Activated T-helper 1 cell treated with anti-CD3 and anti-CD28 coated beads, Interleukin-12 subunit alpha, Interleukin-12 subunit beta, Interleukin-2, Interleukin-4 antibody, amounts not matched to agents 30 ng/mL and 10 ng/mL and 1 ng/mL, durations not matched to agents 14 hours and 24 hours and 36 hours (primary cell): Measurements from ENCODE around the gene ADGRF5. TPM values are rescaled to one million over a fixed set of nuclear protein-coding genes. Genes with fewer than 3 reads are reported as not detected.
"Not testable (repeated sequence)": the region's sequence is repeated elsewhere in the genome, so short reads cannot be mapped to it uniquely, and the experiment has no call there.

Experiments used
- DNase-seq: peaks from one replicate; pipeline ENCODE4 v3.0.0; 2021; ENCODE audit warnings: low spot score
- H3K27ac Mint-ChIP-seq: one replicate; pipeline ENCODE4 v1.8.0; 2021; ENCODE audit warnings: mild to moderate bottlenecking, mixed read lengths
- H3K27me3 Mint-ChIP-seq: one replicate; pipeline ENCODE4 v1.8.0; 2022; ENCODE audit warnings: mild to moderate bottlenecking, moderate library complexity, mixed read lengths; ENCODE audit not compliant: insufficient read depth
- H3K36me3 Mint-ChIP-seq: one replicate; pipeline ENCODE4 v1.8.0; 2021; ENCODE audit warnings: low read depth, mixed read lengths
- H3K4me1 Mint-ChIP-seq: one replicate; pipeline ENCODE4 v1.8.0; 2021; ENCODE audit warnings: low read depth, mixed read lengths
- H3K4me3 Mint-ChIP-seq: one replicate; pipeline ENCODE4 v1.8.0; 2021; ENCODE audit warnings: mild to moderate bottlenecking, moderate library complexity, mixed read lengths
- H3K9me3 Mint-ChIP-seq: one replicate; pipeline ENCODE4 v1.8.0; 2021; ENCODE audit warnings: mixed read lengths
- intact Hi-C: fragments of 100-400 bp; cut with micrococcal nuclease; formaldehyde crosslinking; loops from one replicate; pipeline ENCODE4 v1.15.1; 2024
- total RNA-seq: library from RNA; stranded (reverse); gene quantifications from 2 replicates; pipeline ENCODE4 v1.2.3, GENCODE V29; 2022

ADGRF5 gene
- total RNA-seq, 1 donor from 2014 or later, result not detected

DNA sequence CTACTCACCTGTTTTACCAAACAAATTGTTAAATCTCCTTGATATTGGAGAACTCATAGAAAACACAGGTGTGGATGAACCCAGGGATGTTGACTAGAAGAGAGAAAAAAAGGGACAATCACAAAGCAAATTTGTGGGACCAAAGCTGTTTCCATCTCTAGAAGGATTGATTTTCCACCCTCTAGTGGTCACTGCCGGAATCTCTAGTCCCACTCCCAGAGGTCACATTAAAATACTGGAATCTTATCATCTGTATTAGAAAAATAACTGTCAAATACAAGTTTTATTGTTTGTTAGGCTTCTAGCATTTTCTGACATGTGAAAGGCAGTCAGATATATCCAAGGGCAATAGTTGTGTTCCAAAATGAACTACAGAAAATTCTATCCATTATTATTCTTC, 65.8 kb downstream of the ADGRF5 start:
- H3K4me1 Mint-ChIP-seq, H3K9me3 Mint-ChIP-seq, DNase-seq, H3K27ac Mint-ChIP-seq, intact Hi-C loops, H3K4me3 Mint-ChIP-seq, H3K27me3 Mint-ChIP-seq, H3K36me3 Mint-ChIP-seq: not testable (repeated sequence)

DNA sequence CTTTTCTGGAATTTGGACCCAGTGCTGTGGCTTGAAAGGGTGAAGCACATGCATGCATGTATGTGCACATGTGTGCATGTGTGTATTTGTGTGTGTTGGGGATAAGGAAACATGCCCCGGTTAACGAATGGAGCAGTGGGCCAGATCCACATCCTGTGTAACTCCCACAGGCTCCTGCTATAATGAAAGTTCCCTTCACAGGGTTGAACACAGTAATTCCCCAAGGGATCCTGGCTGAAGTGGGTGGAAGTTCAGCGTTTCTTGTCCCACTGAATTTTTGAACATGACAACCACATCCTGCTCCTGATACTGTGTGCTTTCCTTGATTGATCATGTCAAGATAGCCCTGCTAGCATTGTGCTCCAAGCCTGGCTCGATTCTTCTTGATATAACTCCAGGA, 70.2 kb downstream of the ADGRF5 start:
- H3K36me3 Mint-ChIP-seq, DNase-seq, H3K4me3 Mint-ChIP-seq, H3K4me1 Mint-ChIP-seq, intact Hi-C loops, H3K9me3 Mint-ChIP-seq, H3K27ac Mint-ChIP-seq: not testable (repeated sequence)
- H3K27me3 Mint-ChIP-seq, result peaks cover 15% of the 10 kb centered on the region

DNA sequence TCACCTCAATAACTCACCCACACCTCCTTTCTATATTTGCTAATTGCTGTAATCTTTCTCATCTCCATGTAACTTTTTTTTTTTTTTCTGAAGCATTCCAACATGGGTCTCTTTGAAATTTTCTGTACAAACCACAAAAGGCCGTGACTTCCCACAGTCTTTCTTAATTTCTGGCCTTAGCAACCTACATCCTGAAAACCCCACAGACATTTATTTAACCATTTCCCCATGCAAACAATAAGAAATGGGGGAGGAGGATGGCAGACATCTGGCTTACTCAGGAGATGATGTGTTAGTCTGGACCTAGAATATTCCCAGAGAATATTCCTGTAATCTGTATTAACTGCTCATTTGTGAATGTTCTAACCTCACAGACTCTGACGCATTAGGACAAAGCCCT, 70.9 kb downstream of the ADGRF5 start:
- Mint-ChIP-seq H3K36me3 (no peaks in the 10 kb centered on the region), H3K4me3 (no peak overlapping the region), H3K27me3 (peaks cover 15% of the 10 kb centered on the region), H3K9me3 (no peaks in the 10 kb centered on the region), H3K27ac (no peak overlapping the region), H3K4me1 (peaks cover 9% of the 10 kb centered on the region)
- no peak for DNase-seq
- intact Hi-C loops, result no loop called here

DNA sequence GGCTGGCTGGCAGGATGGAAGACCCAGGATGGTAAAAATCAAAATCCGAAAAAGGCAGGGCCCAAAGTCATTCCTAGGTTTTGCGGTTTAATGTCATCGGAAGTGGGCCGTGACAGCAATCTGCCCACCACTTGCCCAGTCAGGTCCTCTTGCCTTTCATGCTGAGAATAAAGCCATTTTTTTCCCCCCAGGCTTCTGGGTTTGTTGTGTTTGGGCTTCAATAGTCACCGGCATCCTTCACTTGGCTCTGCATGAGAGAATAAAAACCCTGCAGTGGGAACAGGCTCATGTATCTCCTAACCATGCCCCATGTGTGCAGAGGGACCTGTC, 72.4 kb downstream of the ADGRF5 start:
- intact Hi-C loops, result loop anchor here (1.0 kb wide), 1 partner anchor 461 kb away; no protein-coding TSS in a partner anchor
- peaks cover 15% of the 10 kb centered on the region for H3K27me3 Mint-ChIP-seq
- no peaks in the 10 kb centered on the region for H3K9me3 Mint-ChIP-seq
- no peak overlapping the region for H3K27ac Mint-ChIP-seq
- peaks cover 9% of the 10 kb centered on the region for H3K4me1 Mint-ChIP-seq
- no peak for DNase-seq
- no peaks in the 10 kb centered on the region for H3K36me3 Mint-ChIP-seq
- H3K4me3 Mint-ChIP-seq, result no peak overlapping the region

DNA sequence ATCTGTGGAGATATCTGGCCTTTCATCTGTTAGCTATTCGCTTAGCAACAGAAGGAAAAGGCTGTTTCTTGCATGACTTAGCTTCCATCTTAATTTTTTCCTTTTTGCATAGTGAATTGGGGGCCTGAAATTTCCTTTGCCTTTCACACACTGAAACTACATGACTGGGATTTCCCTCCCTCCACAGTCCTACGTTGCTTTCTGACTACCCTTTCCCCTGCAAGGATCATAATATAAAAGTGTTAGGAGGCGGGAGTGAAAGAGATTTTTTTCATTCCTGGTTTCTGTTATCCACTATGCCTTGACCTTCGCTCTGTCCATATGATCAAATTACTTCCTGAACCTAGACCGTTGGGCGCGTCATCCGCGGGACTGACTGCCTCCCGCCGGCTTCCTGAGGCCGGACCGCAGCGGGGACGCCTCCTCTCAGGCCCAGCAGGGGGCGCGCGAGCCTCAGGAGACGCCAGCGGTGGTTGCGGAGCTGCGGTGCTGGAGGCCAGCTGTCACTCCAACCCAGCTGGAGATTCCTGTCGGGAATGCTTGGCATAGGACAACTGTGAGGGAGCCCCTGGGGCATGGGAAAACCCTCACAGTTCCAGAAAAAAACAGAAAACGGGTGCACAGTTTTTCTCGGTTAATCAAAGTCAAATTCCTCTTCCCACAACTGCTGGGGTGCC, 72.9 kb downstream of the ADGRF5 start:
- DNase-seq, result peak; percentile 39
- intact Hi-C loops, result loop anchor here (1.0 kb wide), 2 partner anchors 198 to 461 kb away; no protein-coding TSS in a partner anchor
- peaks cover 9% of the 10 kb centered on the region for H3K4me1 Mint-ChIP-seq
- H3K9me3 Mint-ChIP-seq, result no peaks in the 10 kb centered on the region
- H3K4me3 Mint-ChIP-seq, result no peak overlapping the region
- no peaks in the 10 kb centered on the region for H3K36me3 Mint-ChIP-seq
- H3K27me3 Mint-ChIP-seq, result peaks cover 15% of the 10 kb centered on the region
- H3K27ac Mint-ChIP-seq, result no peak overlapping the region

DNA sequence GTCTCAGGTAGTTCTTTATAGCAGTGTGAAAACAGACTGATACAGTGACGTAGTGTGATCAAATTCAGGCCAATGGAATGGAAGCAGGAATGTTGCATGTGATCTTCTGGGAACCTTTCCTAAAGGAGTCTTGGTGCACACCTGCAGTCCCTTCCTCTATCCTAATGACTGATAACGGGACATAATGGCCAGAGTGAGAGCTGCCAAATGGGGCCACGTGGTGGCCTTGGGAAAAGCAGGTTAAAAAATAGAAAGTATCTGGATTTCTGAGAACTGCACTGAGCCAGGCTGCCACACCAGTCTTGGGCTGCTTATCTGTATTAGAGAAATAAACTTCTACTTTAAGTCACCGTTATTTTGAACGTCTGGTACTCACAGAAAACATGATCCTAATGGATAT, 76.6 kb downstream of the ADGRF5 start:
- no peak overlapping the region for H3K27ac Mint-ChIP-seq
- no peak for DNase-seq
- intact Hi-C loops, result no loop called here
- peaks cover 9% of the 10 kb centered on the region for H3K4me1 Mint-ChIP-seq
- H3K27me3 Mint-ChIP-seq, result peaks cover 12% of the 10 kb centered on the region
- H3K9me3 Mint-ChIP-seq, result peaks cover 25% of the 10 kb centered on the region
- no peak overlapping the region for H3K4me3 Mint-ChIP-seq
- H3K36me3 Mint-ChIP-seq, result no peaks in the 10 kb centered on the region

DNA sequence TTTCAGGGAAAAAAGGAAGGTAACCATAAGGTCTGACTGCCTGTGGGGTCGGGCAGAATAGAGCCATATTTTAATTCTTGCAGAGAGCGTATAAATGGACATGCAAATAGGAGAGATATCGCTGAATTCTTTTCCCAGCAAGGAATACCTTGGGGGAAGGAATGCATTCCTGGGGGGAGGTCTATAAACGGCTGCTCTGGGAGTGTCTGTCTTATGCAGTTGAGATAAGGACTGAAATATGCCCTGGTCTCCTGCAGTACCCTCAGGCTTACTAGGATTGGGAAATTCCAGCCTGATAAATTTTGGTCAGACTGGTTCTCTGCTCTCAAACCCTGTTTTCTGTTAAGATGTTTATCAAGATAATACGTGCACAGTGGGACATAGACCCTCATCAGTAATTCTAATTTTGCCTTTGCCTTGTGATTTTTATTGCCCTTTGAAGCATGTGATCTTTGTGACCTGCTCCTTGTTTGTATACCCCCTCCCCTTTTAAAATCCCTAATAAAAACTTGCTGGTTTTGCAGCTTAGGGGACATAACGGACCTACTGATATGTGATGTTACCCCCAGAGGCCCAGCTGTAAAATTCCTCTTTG, 79.4 kb downstream of the ADGRF5 start:
- DNase-seq, H3K4me1 Mint-ChIP-seq, H3K4me3 Mint-ChIP-seq, intact Hi-C loops, H3K27me3 Mint-ChIP-seq, H3K36me3 Mint-ChIP-seq, H3K27ac Mint-ChIP-seq: not testable (repeated sequence)
- peaks cover 25% of the 10 kb centered on the region for H3K9me3 Mint-ChIP-seq

DNA sequence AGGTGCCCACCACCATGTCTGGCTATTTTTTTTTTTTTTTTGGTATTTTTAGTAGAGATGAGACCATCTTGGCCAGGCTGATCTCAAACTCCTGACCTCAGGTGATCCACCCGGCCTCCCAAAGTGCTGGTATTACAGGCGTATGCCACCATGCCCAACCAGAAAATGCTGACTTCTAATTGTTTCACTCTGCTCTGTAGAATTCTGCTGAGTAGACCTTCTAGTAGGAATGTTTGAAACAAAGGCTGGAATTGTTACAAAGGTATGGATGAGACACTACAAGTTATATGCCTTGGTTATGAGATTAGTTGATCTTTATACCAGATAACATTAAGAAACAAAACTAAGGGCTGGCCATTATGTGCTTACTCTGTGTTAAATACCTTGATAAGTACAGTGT, 83.7 kb downstream of the ADGRF5 start:
- Mint-ChIP-seq H3K9me3 (peaks cover 23% of the 10 kb centered on the region), H3K4me1 (no peaks in the 10 kb centered on the region), H3K36me3 (no peaks in the 10 kb centered on the region), H3K27ac (no peak overlapping the region), H3K27me3 (no peaks in the 10 kb centered on the region), H3K4me3 (no peak overlapping the region)
- no peak for DNase-seq
- intact Hi-C loops, result no loop called here

DNA sequence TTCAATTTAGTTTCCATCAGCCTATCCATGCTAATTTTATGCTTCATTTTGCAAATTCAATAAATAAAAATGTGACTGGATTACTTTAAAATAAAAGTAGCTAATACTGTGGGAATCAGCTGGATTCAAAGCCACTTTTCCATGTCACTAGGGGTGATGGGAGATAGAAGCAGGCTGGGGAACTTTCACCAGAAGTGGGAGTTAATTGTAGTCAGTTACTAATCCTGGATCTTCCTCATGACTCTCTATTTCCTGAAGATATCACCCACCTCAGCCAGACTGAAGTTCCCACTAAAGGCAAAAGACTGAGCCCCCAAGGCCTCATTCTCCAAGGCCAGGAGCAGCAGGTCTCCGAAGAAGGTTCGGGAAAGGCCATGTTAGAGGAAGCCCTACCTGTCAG, 86.7 kb downstream of the ADGRF5 start:
- H3K36me3 Mint-ChIP-seq, intact Hi-C loops, H3K27me3 Mint-ChIP-seq, H3K4me1 Mint-ChIP-seq, DNase-seq, H3K4me3 Mint-ChIP-seq, H3K9me3 Mint-ChIP-seq, H3K27ac Mint-ChIP-seq: not testable (repeated sequence)

DNA sequence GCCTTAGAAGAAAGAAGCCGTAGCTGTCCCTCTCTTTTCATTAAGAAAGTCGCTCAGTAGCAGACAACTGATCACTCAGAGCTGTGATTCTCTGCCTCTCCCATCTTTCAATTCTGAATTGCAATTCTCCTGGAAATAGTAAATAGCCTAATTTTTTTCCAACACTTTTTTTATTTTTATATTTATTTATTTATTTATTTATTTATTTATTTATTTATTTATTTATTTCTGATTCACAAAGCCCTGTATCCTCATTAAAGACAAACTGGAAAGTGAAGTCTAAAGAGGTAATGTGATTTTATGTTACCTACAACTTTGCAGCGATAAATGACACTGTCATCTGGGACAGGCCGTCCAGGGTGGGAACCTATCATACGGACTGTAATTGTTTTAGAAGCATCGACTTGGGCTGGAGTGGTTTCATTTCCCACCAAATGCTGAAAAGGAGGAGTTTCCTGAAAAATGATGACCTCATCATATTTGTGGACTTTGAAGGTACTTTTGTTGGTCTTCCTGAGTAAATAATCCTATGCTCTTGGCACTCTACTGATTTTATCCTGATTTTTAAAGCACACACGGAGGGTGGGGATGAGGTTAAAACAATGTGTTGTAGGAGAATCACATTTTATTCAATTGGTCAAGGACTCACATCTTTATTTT, 87.4 kb downstream of the ADGRF5 start:
- H3K9me3 Mint-ChIP-seq, H3K27me3 Mint-ChIP-seq, intact Hi-C loops, DNase-seq, H3K4me1 Mint-ChIP-seq, H3K36me3 Mint-ChIP-seq, H3K27ac Mint-ChIP-seq, H3K4me3 Mint-ChIP-seq: not testable (repeated sequence)

DNA sequence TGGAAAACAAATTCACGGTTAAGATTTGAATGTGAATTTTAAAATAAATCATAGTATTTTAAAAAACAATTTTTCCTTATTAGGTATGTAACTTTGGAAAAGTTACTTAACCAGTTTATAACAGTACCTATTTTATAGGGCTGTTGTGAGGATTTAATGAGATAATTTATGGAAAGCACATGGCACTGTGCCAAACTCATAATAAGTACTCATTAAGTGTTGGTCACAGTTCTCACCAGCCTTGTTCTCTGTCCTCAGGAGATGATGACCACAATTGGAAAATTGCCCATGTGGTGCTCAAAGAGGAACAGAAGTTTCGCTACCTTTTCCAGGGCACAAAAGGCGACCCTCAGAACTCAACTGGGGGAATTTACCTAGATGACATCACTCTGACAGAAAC, 88.9 kb downstream of the ADGRF5 start:
- no peak overlapping the region for H3K4me3 Mint-ChIP-seq
- intact Hi-C loops, result no loop called here
- H3K9me3 Mint-ChIP-seq, result no peaks in the 10 kb centered on the region
- no peaks in the 10 kb centered on the region for H3K4me1 Mint-ChIP-seq
- no peaks in the 10 kb centered on the region for H3K36me3 Mint-ChIP-seq
- H3K27ac Mint-ChIP-seq, result no peak overlapping the region
- no peaks in the 10 kb centered on the region for H3K27me3 Mint-ChIP-seq
- DNase-seq, result no peak

DNA sequence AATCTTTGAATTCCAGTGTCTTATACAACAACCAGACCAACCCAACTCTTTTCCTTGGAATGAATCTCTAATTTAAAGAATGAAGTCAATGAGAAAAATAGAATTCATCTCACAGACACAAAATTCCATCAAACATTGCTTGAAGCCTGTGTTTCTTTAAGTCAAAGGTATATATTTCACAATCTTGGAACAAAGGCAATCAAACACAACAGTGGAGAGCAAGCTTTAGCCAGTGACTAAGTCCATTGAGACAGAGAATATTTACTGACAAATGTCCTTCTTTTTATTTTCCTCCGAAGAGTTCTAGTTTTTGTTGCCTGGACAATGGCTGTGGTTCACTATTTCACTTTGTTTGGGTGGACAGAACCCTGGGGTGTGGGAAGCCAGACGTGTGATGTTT, 92.8 kb downstream of the ADGRF5 start:
- no peaks in the 10 kb centered on the region for H3K36me3 Mint-ChIP-seq
- H3K27ac Mint-ChIP-seq, result no peak overlapping the region
- DNase-seq, result no peak
- intact Hi-C loops, result no loop called here
- no peaks in the 10 kb centered on the region for H3K9me3 Mint-ChIP-seq
- no peak overlapping the region for H3K4me3 Mint-ChIP-seq
- peaks cover 2% of the 10 kb centered on the region for H3K27me3 Mint-ChIP-seq
- H3K4me1 Mint-ChIP-seq, result no peaks in the 10 kb centered on the region

DNA sequence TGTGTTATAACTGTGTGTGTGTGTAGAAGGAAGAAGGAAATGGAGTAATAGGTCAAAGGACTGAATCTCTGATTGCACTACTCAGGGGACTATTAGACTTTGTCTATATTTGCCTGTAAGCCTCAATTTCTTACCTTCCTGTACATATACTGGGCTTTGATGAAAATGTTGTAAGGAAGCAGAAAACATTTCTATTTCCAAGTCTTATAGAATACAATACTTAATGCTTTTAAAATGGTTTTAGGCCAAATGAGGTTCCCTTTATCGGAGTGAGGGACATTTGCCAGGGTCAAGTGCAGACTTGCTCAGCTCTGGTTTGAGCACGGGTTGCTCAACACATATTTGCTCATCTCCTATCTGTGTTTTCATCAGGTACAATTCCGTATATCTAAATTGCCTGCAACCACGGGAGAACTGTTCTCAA, 100.3 kb downstream of the ADGRF5 start:
- H3K4me3 Mint-ChIP-seq, result no peak overlapping the region
- intact Hi-C loops, result no loop called here
- no peaks in the 10 kb centered on the region for H3K9me3 Mint-ChIP-seq
- DNase-seq, result no peak
- H3K27ac Mint-ChIP-seq, result no peak overlapping the region
- no peaks in the 10 kb centered on the region for H3K36me3 Mint-ChIP-seq
- H3K4me1 Mint-ChIP-seq, result no peaks in the 10 kb centered on the region
- peaks cover 4% of the 10 kb centered on the region for H3K27me3 Mint-ChIP-seq
